Endothelial cell of umbilical vein (primary cell): ENCODE data around the gene CACNA2D3. TPM values are rescaled to one million over a fixed set of nuclear protein-coding genes. Genes with fewer than 3 reads are reported as not detected.

ENCODE experiments used
- BruUV-seq: library from RNA; stranded (reverse); fragments of 400-500 nt; replicated peaks from 2 replicates; lab custom pipeline; 2021; lab: Mats Ljungman, UMichigan
- CTCF ChIA-PET: fragments of 300-600, 350-600 bp; sonication (Branson Sonifier 250); formaldehyde crosslinking; loops from one replicate; lab custom pipeline; 2021; ENCODE audit warnings: antibody characterized with exemption, inconsistent platforms; lab: Charles Lee
- POLR2A ChIA-PET: fragments of 300-600, 350-600 bp; sonication (Branson Sonifier 250); formaldehyde crosslinking; loops from one replicate; lab custom pipeline; 2021; ENCODE audit warnings: antibody characterized with exemption, inconsistent platforms; lab: Charles Lee
- DNase-seq: peaks from one replicate; pipeline ENCODE4 v3.0.0-alpha.2; 2011; ENCODE audit warnings: low read depth, low spot score
- FAIRE-seq: peaks from 2 replicates; lab custom pipeline; 2011; peaks lifted over from hg19 to GRCh38; lab: Jason Lieb, UNC
- H2AFZ ChIP-seq: 2 replicates; pipeline ENCODE4 v1.6.0; 2012; ENCODE audit warnings: low read depth, low read length, control low read depth, inconsistent platforms
- H3K27ac ChIP-seq: 2 replicates; pipeline ENCODE4 v1.5.1; 2011; ENCODE audit warnings: low read depth, mild to moderate bottlenecking, control low read depth, low read length, moderate library complexity; ENCODE audit not compliant: insufficient read depth
- H3K27me3 ChIP-seq, 2 experiments: 2 replicates each; pipeline versions ENCODE4 v1.6.0 to v1.6.1; 2011; ENCODE audit warnings: low read length in 2 of 2, mixed read lengths in 1 of 2; ENCODE audit not compliant: control insufficient read depth in 2 of 2, insufficient read depth in 2 of 2
- H3K36me3 ChIP-seq, 2 experiments: 2 replicates in 1 of 2; 3 replicates in 1 of 2; pipeline ENCODE4 v1.5.1; 2011; ENCODE audit warnings: low read length in 2 of 2, mild to moderate bottlenecking in 1 of 2, moderate library complexity in 1 of 2; ENCODE audit not compliant: control insufficient read depth in 2 of 2, insufficient read depth in 2 of 2; ENCODE audit errors: extremely low read depth in 1 of 2
- H3K4me1 ChIP-seq: 3 replicates; pipeline ENCODE4 v1.5.1; 2011; ENCODE audit warnings: mild to moderate bottlenecking, low read length; ENCODE audit not compliant: control insufficient read depth, insufficient read depth; ENCODE audit errors: extremely low read depth
- H3K4me2 ChIP-seq: 2 replicates; pipeline ENCODE4 v1.6.1; 2011; ENCODE audit warnings: low read length, control low read depth, mixed read lengths; ENCODE audit not compliant: insufficient read depth
- H3K4me3 ChIP-seq, 3 experiments: fragments of 200-600 bp in 1 of 3; sonication (generic), shearing (Covaris generic) in 1 of 3; replicated peaks in 1 of 3; 2 replicates each; pipeline ENCODE4 v1.5.1; 2011 to 2016; ENCODE audit warnings: control low read depth in 3 of 3, low read length in 3 of 3, mild to moderate bottlenecking in 2 of 3, inconsistent platforms in 1 of 3, low read depth in 1 of 3, moderate library complexity in 1 of 3; ENCODE audit not compliant: insufficient read depth in 1 of 3
- H3K79me2 ChIP-seq: 2 replicates; pipeline ENCODE4 v1.6.0; 2012; ENCODE audit warnings: low read length, inconsistent platforms; ENCODE audit not compliant: control insufficient read depth, insufficient read depth
- H3K9ac ChIP-seq: replicated peaks from 2 replicates; pipeline ENCODE3; 2011; ENCODE audit warnings: low read length, control low read depth; ENCODE audit not compliant: insufficient read depth; ENCODE audit errors: extremely low read depth
- H3K9me1 ChIP-seq: replicated peaks from 3 replicates; pipeline ENCODE4 v1.6.0; 2011; ENCODE audit warnings: mild to moderate bottlenecking, low read length; ENCODE audit not compliant: control insufficient read depth, insufficient read depth; ENCODE audit errors: extremely low read depth
- H3K9me3 ChIP-seq: replicated peaks from 2 replicates; pipeline ENCODE4 v1.5.1; 2012; ENCODE audit warnings: low read length, inconsistent platforms; ENCODE audit not compliant: control insufficient read depth, insufficient read depth
- H4K20me1 ChIP-seq: replicated peaks from 2 replicates; pipeline ENCODE3; 2011; ENCODE audit warnings: mild to moderate bottlenecking, low read length; ENCODE audit not compliant: control insufficient read depth, insufficient read depth; ENCODE audit errors: extremely low read depth
- CTCF ChIP-seq, 2 donors: IDR thresholded peaks; 1 replicate in 1 of 2; 2 replicates in 1 of 2; pipeline ENCODE4 v1.5.1; 2011; ENCODE audit warnings: low read length in 2 of 2, mild to moderate bottlenecking in 2 of 2, moderate library complexity in 2 of 2, control low read depth in 1 of 2, inconsistent platforms in 1 of 2, low read depth in 1 of 2; ENCODE audit not compliant: insufficient read depth in 1 of 2; ENCODE audit errors: extremely low read depth in 1 of 2
- EZH2 ChIP-seq: IDR thresholded peaks from 2 replicates; pipeline ENCODE4 v1.6.1; 2012; ENCODE audit warnings: borderline replicate concordance, low read depth, mild to moderate bottlenecking, moderate library complexity, low read length, inconsistent platforms; ENCODE audit not compliant: severe bottlenecking
- FOS ChIP-seq: IDR thresholded peaks from 2 replicates; pipeline ENCODE4 v1.6.1; 2011; ENCODE audit warnings: mild to moderate bottlenecking, low read length, moderate library complexity, borderline replicate concordance; ENCODE audit not compliant: insufficient read depth
- GATA2 ChIP-seq: IDR thresholded peaks from 2 replicates; pipeline ENCODE4 v1.7.0; 2011; ENCODE audit warnings: low read depth, mild to moderate bottlenecking, moderate library complexity, mixed read lengths, low read length; ENCODE audit not compliant: insufficient read length, insufficient read depth
- JUN ChIP-seq: IDR thresholded peaks from 2 replicates; pipeline ENCODE4 v1.6.1; 2011; ENCODE audit warnings: borderline replicate concordance, low read depth; ENCODE audit not compliant: insufficient read length, insufficient read depth
- MAX ChIP-seq: IDR thresholded peaks from 2 replicates; pipeline ENCODE4 v1.6.1; 2011; ENCODE audit not compliant: insufficient read depth, insufficient read length
- MYC ChIP-seq: IDR thresholded peaks from one replicate; pipeline ENCODE4 v1.6.1; 2011; ENCODE audit warnings: mild to moderate bottlenecking, low read depth, low read length
- POLR2A ChIP-seq: IDR thresholded peaks from 2 replicates; pipeline ENCODE4 v1.6.1; 2012; ENCODE audit warnings: low read depth, mild to moderate bottlenecking, control low read depth, low read length
- POLR2AphosphoS5 ChIP-seq: IDR thresholded peaks from 2 replicates; pipeline ENCODE4 v1.6.1; 2012; ENCODE audit warnings: low read depth, mild to moderate bottlenecking, control low read depth, low read length, moderate library complexity; ENCODE audit not compliant: insufficient read depth
- dilution Hi-C: fragments of 300-500 bp; cut with MboI; formaldehyde crosslinking; loops from one replicate; pipeline ENCODE4 v1.15.0; 2019; ENCODE audit warnings: low sequenced_read_pairs; ENCODE audit not compliant: extremely low pct_ligation_motif_present
- intact Hi-C: fragments of 100-400 bp; cut with micrococcal nuclease; formaldehyde crosslinking; loops from one replicate; pipeline ENCODE4 v1.10.0; 2022
- polyA plus RNA-seq, 4 experiments: library from polyadenylated mRNA; depleted of rRNA in 3 of 4; stranded (reverse) in 3 of 4; unstranded in 1 of 4; fragments of >200 nt; gene quantifications; 2 replicates each; pipeline versions ENCODE4 v1.2.1 to v1.2.3, GENCODE V29; 2011 to 2012; ENCODE audit warnings: missing spikeins in 1 of 4
- total RNA-seq: library from RNA; stranded (reverse); gene quantifications from 2 replicates; pipeline ENCODE4 v1.2.3, GENCODE V29; 2021

The CACNA2D3 gene
- total and polyA plus RNA-seq, 2 donors (not counting 3 experiments of a cell fraction or from before 2014, with no cell fraction given) = not detected

- H3K79me2 ChIP-seq = no peaks in the 10 kb centered on the region
- H3K9ac ChIP-seq = no peak overlapping the region
- BruUV-seq = no TSS peak
- FAIRE-seq = no peak
- H3K27ac ChIP-seq = no peak overlapping the region
- no peaks in the 10 kb centered on the region for H3K27me3 ChIP-seq
- intact Hi-C loops = no loop called here
- ChIA-PET CTCF (no interaction called here), POLR2A (no interaction called here)
- peaks cover 8% of the 10 kb centered on the region for H3K9me3 ChIP-seq
- H2AFZ ChIP-seq = no peak overlapping the region
- no peak overlapping the region for H3K4me3 ChIP-seq
- H3K9me1 ChIP-seq = no peaks in the 10 kb centered on the region
- DNase-seq = no peak
- TF ChIP-seq JUN = no peak
- no peak for TF ChIP-seq CTCF (IDR thresholded peaks at IDR 0.05; ENCODE audit: extremely low read depth in 1 of 2, insufficient read depth in 1 of 2, low read depth in 1 of 2, low read length in 2 of 2)
- TF ChIP-seq GATA2 = no peak
- TF ChIP-seq POLR2AphosphoS5 = no peak
- TF ChIP-seq FOS = no peak
- no peak for TF ChIP-seq POLR2A
- no peak for TF ChIP-seq MAX
- TF ChIP-seq EZH2 = no peak
- no peak for TF ChIP-seq MYC
- no peak overlapping the region for H3K4me2 ChIP-seq
- dilution Hi-C loops = no loop called here
- no peaks in the 10 kb centered on the region for H3K4me1 ChIP-seq
- no peaks in the 10 kb centered on the region for H3K36me3 ChIP-seq
- H4K20me1 ChIP-seq = no peaks in the 10 kb centered on the region
These were observed 37.6 kb downstream of the CACNA2D3 start for GRCh38 chr3:54159917-54160316.
